H1 (cell line): ENCODE data around the gene EGR1.

Experiments
- CEBPB ChIP-seq: IDR thresholded peaks from 2 replicates; pipeline ENCODE4 v1.6.1; 2012; ENCODE audit warnings: low read depth, low read length
- EP300 ChIP-seq, 2 experiments: IDR thresholded peaks; 1 replicate in 1 of 2; 2 replicates in 1 of 2; pipeline ENCODE4 v1.6.1; 2011 to 2012; ENCODE audit warnings: low read depth in 2 of 2, low read length in 2 of 2, mild to moderate bottlenecking in 2 of 2, borderline replicate concordance in 1 of 2, inconsistent platforms in 1 of 2, moderate library complexity in 1 of 2
- EZH2 ChIP-seq: fragments of 200-600 bp; sonication (generic); IDR thresholded peaks from 2 replicates; pipeline ENCODE4 v1.7.1; 2012; ENCODE audit warnings: low read depth, mild to moderate bottlenecking, moderate library complexity, low read length, inconsistent platforms; ENCODE audit not compliant: severe bottlenecking
- GABPA ChIP-seq: IDR thresholded peaks from 2 replicates; pipeline ENCODE4 v1.6.1; 2011; ENCODE audit warnings: mild to moderate bottlenecking, low read length, moderate library complexity, borderline replicate concordance; ENCODE audit not compliant: insufficient read depth
- POLR2A ChIP-seq, 2 experiments: IDR thresholded peaks; 1 replicate in 1 of 2; 2 replicates in 1 of 2; pipeline ENCODE4 v1.6.1; 2011; ENCODE audit warnings: low read depth in 2 of 2, low read length in 2 of 2, mild to moderate bottlenecking in 2 of 2; ENCODE audit errors: control extremely low read depth in 1 of 2
- RAD21 ChIP-seq, 2 experiments: IDR thresholded peaks in 1 of 2; conservative IDR thresholded peaks in 1 of 2; 2 replicates each; pipeline ENCODE4 v1.6.1; 2011; ENCODE audit warnings: low read depth in 2 of 2, low read length in 2 of 2, improper control_type of control experiment in 1 of 2, inconsistent platforms in 1 of 2, mild to moderate bottlenecking in 1 of 2, moderate library complexity in 1 of 2
- RXRA ChIP-seq: IDR thresholded peaks from 2 replicates; pipeline ENCODE4 v1.6.1; 2011; ENCODE audit warnings: low read depth, mild to moderate bottlenecking, low read length, moderate library complexity; ENCODE audit not compliant: insufficient read depth
- YY1 ChIP-seq: IDR thresholded peaks from 2 replicates; pipeline ENCODE4 v1.6.1; 2011; ENCODE audit warnings: low read depth, mild to moderate bottlenecking, low read length
- ZNF274 ChIP-seq: IDR thresholded peaks from 2 replicates; pipeline ENCODE4 v1.7.0; 2012; ENCODE audit warnings: low read length, borderline replicate concordance; ENCODE audit errors: extremely low read depth
- TF ChIP-seq, protein P1 (sequence below), 3 experiments: IDR thresholded peaks; 1 replicate in 2 of 3; 2 replicates in 1 of 3; pipeline versions ENCODE4 v1.5.1 to v1.6.1; 2011; ENCODE audit warnings: low read length in 3 of 3, mild to moderate bottlenecking in 3 of 3, inconsistent platforms in 2 of 3, low read depth in 1 of 3, moderate library complexity in 1 of 3; ENCODE audit not compliant: insufficient read depth in 1 of 3; ENCODE audit errors: control extremely low read depth in 1 of 3

DNA sequence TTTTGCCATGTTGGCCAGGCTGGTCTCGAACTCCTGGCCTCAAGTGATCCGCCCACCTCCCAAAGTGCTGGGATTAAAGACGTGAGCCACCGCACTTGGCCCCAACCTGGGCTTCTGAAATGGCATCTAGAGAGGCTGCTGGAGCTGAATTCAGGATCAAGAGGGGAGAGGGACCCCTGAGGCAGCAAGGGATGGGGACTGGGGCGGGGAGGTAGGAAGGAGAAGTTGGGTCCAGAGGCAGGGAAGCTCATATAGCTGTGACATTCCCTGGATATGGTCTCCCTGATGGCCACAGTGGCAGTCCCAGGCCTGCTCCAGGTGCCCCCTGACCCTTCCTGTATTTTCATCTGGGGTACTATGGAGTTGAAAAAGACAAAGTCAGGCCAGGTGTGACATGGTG is 14.3 kb upstream of the EGR1 start:
- no peak for TF ChIP-seq GABPA
- TF ChIP-seq RXRA, result no peak
- no peak for TF ChIP-seq RAD21 (IDR thresholded peaks at IDR 0.05 in 1 of 2, conservative IDR thresholded peaks at IDR 0.05 in 1 of 2; ENCODE audit: low read depth in 2 of 2, low read length in 2 of 2)
- no peak for TF ChIP-seq POLR2A (IDR thresholded peaks at IDR 0.05; ENCODE audit: control extremely low read depth in 1 of 2, low read depth in 2 of 2, low read length in 2 of 2)
- TF ChIP-seq, protein P1, sequence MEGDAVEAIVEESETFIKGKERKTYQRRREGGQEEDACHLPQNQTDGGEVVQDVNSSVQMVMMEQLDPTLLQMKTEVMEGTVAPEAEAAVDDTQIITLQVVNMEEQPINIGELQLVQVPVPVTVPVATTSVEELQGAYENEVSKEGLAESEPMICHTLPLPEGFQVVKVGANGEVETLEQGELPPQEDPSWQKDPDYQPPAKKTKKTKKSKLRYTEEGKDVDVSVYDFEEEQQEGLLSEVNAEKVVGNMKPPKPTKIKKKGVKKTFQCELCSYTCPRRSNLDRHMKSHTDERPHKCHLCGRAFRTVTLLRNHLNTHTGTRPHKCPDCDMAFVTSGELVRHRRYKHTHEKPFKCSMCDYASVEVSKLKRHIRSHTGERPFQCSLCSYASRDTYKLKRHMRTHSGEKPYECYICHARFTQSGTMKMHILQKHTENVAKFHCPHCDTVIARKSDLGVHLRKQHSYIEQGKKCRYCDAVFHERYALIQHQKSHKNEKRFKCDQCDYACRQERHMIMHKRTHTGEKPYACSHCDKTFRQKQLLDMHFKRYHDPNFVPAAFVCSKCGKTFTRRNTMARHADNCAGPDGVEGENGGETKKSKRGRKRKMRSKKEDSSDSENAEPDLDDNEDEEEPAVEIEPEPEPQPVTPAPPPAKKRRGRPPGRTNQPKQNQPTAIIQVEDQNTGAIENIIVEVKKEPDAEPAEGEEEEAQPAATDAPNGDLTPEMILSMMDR (IDR thresholded peaks at IDR 0.05; ENCODE audit: control extremely low read depth in 1 of 3, insufficient read depth in 1 of 3, low read depth in 1 of 3, low read length in 3 of 3), result no peak
- TF ChIP-seq ZNF274, result no peak
- no peak for TF ChIP-seq CEBPB
- TF ChIP-seq EP300 (IDR thresholded peaks at IDR 0.05; ENCODE audit: borderline replicate concordance in 1 of 2, low read depth in 2 of 2, low read length in 2 of 2), result no peak
- TF ChIP-seq EZH2, result no peak
- no peak for TF ChIP-seq YY1
